Measurements from ENCODE around the gene SEMA6D.
"Not testable (repeated sequence)": the region's sequence is repeated elsewhere in the genome, so short reads cannot be mapped to it uniquely, and the experiment has no call there.

SEMA6D gene

DNA sequence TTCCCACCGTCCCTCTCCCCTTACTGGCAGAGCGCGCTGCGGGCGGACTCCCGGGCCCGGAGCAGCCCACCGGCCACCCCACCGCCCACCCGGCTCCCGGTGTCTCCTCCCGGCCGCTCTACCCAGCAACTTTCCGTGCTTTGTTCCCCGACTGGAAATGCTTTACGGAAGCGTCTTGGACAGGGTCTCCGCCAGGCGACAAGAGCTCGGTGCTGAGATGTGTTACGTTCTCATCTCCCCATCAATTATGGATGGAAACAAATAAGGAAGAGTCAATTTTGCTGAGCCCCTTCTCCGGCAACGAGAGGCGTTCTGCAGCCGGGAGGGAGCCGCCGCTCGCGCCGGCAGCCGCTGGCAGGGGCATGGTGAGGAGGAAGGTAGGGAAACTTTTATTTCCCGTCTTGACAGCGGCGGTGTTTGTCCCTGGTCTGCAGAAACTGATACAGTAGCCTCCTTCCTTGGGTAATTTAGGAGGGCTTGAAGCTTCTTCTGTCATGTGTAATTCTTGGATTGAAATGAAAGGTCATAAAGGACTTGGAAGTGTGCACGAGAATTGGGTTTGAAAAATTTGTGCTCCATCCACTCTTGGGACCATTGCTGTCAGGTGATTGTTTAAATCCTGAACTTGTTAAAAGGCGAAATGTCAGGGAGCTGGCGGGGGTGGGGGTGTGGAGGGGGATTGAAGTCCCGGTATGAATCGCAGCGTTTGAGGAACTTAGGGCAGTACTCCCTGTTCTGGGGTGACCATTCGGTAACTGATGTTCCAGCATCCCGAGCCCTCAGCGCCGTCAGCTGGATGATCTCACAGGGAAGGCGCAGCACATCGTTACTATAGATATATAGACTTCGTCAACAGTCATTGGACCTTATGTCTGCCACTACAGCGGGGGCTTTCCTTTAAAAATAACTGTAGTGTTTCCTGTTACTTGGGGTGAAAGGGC is 1.5 kb downstream of the SEMA6D start:
- no peak for DNase-seq

DNA sequence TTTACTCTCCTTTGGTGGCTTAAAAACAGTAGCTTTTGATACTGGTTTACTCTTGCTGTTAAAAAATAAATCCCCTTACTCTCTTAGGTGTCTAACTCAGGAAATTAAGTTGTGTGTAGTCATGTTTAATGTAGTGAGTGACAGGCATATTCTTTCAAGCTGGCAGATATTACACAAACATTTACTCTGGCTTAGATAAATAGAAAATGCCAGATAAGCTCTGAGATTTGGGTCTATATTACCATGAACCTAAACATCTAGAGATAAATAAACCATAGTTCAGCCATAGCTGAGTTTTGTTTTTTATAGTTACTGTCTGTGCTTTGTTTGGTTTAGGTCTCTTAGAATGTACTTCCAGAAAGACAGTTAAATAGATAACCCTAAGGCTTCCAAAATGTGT is 2.4 kb downstream of the SEMA6D start:
- DNase-seq, result no peak

- DNase-seq, result no peak
Observed at GRCh38 chr15:47720555-47720954, 3.2 kb downstream of the SEMA6D start.

DNA sequence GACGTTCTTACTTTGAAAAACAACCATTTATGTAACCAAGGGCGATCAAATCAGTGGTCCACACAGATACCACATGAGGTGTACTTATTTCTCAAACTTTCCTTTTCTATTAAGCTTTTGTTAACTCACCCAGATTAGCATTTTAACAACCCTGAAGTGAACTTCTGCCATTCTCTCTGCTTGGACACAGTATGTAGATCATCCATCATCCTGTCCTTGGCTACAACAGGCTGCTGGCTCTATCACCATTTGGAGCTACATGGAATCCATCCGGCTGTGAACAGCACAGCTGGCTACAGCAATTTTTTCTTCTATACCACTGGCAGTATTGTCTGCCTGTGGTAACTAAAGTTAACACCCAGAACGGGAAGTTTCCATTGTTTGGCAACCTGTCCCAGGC is 4.4 kb downstream of the SEMA6D start:
- DNase-seq, result no peak

DNA sequence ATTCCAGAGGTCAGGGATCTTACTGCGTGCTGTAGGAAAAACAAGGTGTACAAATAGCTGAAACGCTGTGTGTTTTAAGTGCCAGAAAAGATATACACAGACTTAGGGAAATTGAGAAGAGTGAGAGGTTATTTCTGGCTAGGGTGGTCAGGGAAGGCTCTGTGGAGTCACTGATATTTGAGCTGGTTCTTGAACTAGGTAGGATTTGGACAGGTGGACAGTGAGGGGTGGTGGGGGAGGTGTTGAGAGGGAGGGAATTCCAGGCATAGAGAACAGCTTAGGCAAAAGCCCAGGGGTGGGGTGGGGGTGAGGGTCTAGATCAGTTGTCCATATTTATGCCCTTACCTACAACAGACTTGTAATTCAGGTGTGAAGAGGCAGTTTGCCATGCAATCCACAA is 7.0 kb downstream of the SEMA6D start:
- DNase-seq, result no peak

GRCh38 chr15:47725051-47725450 is 7.7 kb downstream of the SEMA6D start:
- DNase-seq, result no peak

- no peak for DNase-seq
Observed at GRCh38 chr15:47725906-47726305, 8.6 kb downstream of the SEMA6D start.

- DNase-seq, result no peak
Observed at GRCh38 chr15:47726399-47726823, 9.1 kb downstream of the SEMA6D start.

DNA sequence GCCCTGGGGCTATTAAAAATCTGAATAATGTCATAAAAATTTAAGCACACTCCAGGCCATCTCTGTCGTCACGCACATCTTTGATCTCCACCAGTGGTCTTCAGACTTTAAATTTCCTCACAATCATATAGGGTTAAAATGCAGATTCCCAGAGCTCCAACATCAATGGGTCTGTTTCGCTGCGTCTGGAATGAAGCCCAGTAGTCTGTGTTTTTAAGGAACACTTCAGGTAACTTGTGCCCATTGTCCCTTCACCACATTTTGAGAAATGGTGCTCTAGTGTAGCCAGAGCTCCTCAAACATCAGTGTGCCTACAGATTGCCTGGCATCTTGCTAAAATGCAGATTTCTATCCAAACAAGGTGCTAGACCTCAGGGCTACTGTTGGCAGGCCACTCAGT is 9.8 kb downstream of the SEMA6D start:
- DNase-seq, result no peak

GRCh38 chr15:47727676-47728075 is 10.4 kb downstream of the SEMA6D start:
- DNase-seq, result no peak

GRCh38 chr15:47728426-47728825 is 11.1 kb downstream of the SEMA6D start:
- DNase-seq, result no peak

GRCh38 chr15:47728886-47729285 is 11.6 kb downstream of the SEMA6D start:
- no peak for DNase-seq

- no peak for DNase-seq
Observed at GRCh38 chr15:47731230-47731629, 13.9 kb downstream of the SEMA6D start.

DNA sequence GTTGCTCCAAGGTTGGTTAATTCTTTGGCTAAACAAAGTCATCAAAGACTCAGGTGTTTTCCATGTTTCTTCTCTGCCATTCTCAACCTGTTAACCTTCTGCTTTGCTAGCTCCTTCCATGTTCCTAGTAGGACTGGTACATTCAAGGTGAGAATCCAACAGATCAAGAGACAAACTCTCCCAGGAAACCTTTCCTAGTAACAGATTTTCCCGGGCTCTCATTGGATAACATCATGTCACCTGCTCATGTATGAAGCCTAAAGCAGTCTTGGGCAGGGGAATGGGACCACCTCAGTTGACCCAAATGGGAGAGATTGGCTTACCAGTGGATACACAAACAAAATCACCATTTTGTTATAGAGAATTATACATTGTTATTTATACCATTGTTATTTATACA is 14.9 kb downstream of the SEMA6D start:
- no peak for DNase-seq

GRCh38 chr15:47733085-47733484 is 15.8 kb downstream of the SEMA6D start:
- DNase-seq, result no peak

- DNase-seq, result no peak
Observed at GRCh38 chr15:47736143-47736786, 19.0 kb downstream of the SEMA6D start.

- DNase-seq, result no peak
Observed at GRCh38 chr15:47737477-47737876, 20.2 kb downstream of the SEMA6D start.

GRCh38 chr15:47738144-47738825 is 21.0 kb downstream of the SEMA6D start:
- DNase-seq, result not testable (repeated sequence)

- DNase-seq, result no peak
Observed at GRCh38 chr15:47741082-47741481, 23.8 kb downstream of the SEMA6D start.

- DNase-seq, result no peak
Observed at GRCh38 chr15:47741907-47742306, 24.6 kb downstream of the SEMA6D start.

- no peak for DNase-seq
Observed at GRCh38 chr15:47742334-47742733, 25.0 kb downstream of the SEMA6D start.

DNA sequence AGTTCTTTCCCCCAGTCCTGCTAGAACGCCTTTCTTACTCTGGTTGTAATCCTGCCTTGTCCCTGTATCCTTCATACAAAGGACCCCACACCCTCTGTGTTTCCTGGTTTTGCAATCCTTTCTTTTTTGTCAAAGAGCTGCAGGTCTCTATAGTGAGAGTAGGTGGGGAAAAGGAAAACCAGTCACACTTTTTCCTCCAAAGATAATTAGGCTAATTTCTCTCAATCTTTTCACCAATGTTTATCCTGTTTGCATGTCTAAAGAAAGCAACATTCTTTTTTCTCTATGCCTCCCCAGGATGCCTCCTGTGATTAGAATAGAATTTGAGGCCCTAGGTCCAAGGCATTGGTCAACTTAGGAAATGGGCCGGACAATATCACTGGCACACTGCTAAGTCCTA is 25.4 kb downstream of the SEMA6D start:
- no peak for DNase-seq

DNA sequence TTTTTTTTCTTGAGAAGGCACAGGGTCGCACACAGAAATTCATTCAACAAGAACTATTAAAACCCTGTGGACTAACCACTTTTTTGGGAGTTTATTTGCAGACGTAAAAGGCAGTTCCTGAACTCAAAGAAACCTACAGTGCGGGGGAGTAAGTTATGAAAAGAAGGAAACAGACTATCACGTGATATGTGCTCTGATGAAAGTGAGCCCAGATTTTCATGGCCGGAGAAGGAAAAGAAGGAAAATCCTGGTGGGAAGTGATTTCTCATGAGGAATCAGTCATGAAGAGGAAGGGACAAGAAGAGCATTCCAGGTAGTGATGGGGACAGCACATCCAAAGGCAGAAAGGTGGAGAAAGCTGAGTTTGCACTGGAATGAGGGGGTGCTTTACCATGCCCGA is 26.1 kb downstream of the SEMA6D start:
- DNase-seq, result no peak

GRCh38 chr15:47743886-47744285 is 26.6 kb downstream of the SEMA6D start:
- no peak for DNase-seq

Measured in inflammatory macrophage (primary cell).